Measurements from ENCODE around the gene SLCO2B1. TPM values are rescaled to one million over a fixed set of nuclear protein-coding genes. Genes with fewer than 3 reads are reported as not detected.

SLCO2B1 gene
- total and polyA plus RNA-seq, 11 donors: 4.7 to 167 (median 15.8) TPM

DNA sequence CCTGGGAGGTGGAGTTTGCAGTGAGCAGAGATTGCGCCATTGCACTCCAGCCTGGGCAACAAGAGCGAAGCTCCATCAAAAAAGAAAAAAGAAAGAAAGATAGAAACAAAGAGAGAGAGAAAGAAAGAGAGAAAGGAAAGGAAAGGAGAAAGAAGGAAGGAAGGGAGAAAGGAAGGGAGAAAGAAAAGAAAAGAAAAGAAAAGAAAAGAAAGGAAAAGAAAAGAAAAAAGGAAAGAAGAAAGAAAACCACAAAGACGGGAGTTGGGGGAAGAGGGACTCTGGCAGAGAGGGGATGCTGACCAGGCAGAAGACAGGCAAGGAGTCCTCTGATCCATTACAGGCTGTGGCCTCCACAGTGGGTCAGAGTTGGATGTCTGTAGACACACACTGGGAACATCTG lies 18.8 kb upstream of the SLCO2B1 start:
- Histone ChIP-seq H3K4me3 (no peak overlapping the region), H3K27me3 (peaks cover 0 to 37% (median 11%) of the 10 kb centered on the region in 9 donors), H3K4me1 (no peaks in the 10 kb centered on the region), H3K27ac (no peak overlapping the region), H3K9me3 (no peaks in the 10 kb centered on the region), H3K36me3 (no peaks in the 10 kb centered on the region)
- TF ChIP-seq, protein P1, sequence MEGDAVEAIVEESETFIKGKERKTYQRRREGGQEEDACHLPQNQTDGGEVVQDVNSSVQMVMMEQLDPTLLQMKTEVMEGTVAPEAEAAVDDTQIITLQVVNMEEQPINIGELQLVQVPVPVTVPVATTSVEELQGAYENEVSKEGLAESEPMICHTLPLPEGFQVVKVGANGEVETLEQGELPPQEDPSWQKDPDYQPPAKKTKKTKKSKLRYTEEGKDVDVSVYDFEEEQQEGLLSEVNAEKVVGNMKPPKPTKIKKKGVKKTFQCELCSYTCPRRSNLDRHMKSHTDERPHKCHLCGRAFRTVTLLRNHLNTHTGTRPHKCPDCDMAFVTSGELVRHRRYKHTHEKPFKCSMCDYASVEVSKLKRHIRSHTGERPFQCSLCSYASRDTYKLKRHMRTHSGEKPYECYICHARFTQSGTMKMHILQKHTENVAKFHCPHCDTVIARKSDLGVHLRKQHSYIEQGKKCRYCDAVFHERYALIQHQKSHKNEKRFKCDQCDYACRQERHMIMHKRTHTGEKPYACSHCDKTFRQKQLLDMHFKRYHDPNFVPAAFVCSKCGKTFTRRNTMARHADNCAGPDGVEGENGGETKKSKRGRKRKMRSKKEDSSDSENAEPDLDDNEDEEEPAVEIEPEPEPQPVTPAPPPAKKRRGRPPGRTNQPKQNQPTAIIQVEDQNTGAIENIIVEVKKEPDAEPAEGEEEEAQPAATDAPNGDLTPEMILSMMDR (IDR thresholded peaks at IDR 0.05): no peak
- TF ChIP-seq POLR2A (IDR thresholded peaks at IDR 0.05): no peak
- intact Hi-C loops (cut with DNase I): loop anchor here in 1 of 10 donors (10.0 kb wide), 1 partner anchor 197 kb away; no protein-coding TSS in a partner anchor
- 88 to 90% (median 89%) methylated on average over 3 of the region's 3 CpGs for WGBS, 4 donors
- ATAC-seq: no peak
- no peak for DNase-seq

DNA sequence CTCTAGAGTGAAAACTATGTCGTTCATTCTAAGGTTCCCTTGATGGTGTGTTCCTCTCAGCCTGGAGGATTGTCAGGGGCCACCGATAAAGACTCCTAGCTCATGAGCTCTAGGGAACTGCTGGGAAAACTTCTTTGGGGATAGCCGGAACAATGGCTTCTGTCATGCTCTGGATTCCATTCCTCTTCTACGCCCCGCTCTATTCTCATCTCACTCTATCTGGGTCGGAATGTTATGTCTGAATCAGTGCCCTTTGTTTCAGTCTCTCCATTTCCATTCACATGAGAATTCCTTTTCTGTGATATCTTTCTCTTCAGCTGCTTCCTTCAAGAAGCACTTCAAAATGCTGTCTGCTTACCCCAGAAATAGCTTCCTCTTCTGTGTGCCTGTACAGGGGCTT lies 16.9 kb upstream of the SLCO2B1 start:
- Histone ChIP-seq H3K4me1 (no peaks in the 10 kb centered on the region), H3K27ac (no peak overlapping the region), H3K27me3 (peaks cover 0 to 42% (median 8%) of the 10 kb centered on the region in 9 donors), H3K9me3 (no peaks in the 10 kb centered on the region), H3K36me3 (no peaks in the 10 kb centered on the region), H3K4me3 (no peak overlapping the region)
- 18 to 31% (median 27%) methylated on average over 6 of the region's 6 CpGs for WGBS, 4 donors
- no peak for TF ChIP-seq POLR2A (IDR thresholded peaks at IDR 0.05)
- TF ChIP-seq, protein P1 (IDR thresholded peaks at IDR 0.05): no peak
- DNase-seq: no peak
- intact Hi-C loops (cut with DNase I): loop anchor here in 1 of 10 donors (10.0 kb wide), 1 partner anchor 199 kb away; no protein-coding TSS in a partner anchor
- ATAC-seq: no peak

DNA sequence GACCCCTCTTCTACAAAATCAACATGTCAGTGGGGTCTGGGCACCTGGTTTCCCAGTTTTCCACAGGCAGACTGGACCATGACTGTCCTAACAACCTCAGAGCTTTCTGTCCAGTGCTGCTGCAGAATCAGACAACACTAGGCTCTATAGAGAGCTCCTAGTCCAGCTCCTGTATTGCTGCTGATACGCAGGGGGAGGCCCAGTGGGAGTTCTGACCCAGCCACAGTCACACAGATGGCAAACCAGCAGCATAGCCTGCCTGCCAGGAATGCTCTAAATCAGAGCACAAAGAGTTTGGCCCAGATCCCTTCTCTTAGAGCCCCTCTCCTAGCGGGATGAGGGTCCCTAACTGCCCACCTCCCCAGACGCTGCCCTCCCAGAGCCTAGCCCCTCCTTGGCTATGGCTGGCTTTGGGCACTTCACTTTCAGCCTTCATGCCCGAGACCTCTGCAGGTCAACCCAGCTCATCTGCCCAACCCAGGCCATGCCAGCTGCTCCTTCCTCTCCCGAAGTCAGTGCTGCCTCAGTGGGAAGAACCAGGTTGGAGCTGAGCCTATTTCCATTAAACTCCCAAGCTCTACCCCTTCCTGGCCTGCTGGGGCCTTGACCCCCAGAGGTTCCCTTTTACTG lies 15.8 kb upstream of the SLCO2B1 start:
- Histone ChIP-seq H3K4me3 (no peak overlapping the region), H3K27me3 (peaks cover 0 to 45% (median 9%) of the 10 kb centered on the region in 9 donors), H3K36me3 (no peaks in the 10 kb centered on the region), H3K4me1 (no peaks in the 10 kb centered on the region), H3K9me3 (no peaks in the 10 kb centered on the region), H3K27ac (no peak overlapping the region)
- intact Hi-C loops (cut with DNase I): loop anchor here in 1 of 10 donors (10.0 kb wide), 1 partner anchor 200 kb away; no protein-coding TSS in a partner anchor
- DNase-seq: no peak
- 71 to 84% (median 83%) methylated on average over 5 of the region's 5 CpGs for WGBS, 4 donors
- TF ChIP-seq, protein P1 (IDR thresholded peaks at IDR 0.05): no peak
- ATAC-seq: no peak

DNA sequence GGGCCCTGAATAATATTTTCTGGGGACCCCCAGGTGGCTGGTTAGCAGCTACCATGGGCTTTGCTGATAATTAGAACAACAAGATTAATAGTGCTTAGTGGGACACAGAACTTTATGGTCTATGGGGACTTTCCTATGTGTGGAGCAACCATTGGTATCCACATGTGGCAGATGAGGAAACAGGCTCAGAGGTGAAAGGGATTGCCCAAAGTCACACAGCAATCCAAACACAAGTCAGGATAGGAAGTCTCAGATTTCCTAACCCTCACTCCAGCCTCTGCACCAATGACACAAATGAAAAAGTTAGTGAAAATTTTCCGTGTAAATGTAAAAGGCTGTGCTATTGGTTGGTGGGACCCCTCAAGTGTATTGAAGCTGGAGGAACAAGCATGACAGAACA lies 15.3 kb upstream of the SLCO2B1 start:
- ATAC-seq: no peak
- intact Hi-C loops (cut with DNase I): loop anchor here in 1 of 10 donors (10.0 kb wide), 1 partner anchor 201 kb away; no protein-coding TSS in a partner anchor
- Histone ChIP-seq H3K27ac (no peak overlapping the region), H3K9me3 (no peaks in the 10 kb centered on the region), H3K4me1 (peaks cover 0 to 5% (median 0%) of the 10 kb centered on the region in 12 donors), H3K27me3 (peaks cover 0 to 42% (median 9%) of the 10 kb centered on the region in 9 donors), H3K4me3 (no peak overlapping the region), H3K36me3 (no peaks in the 10 kb centered on the region)
- WGBS, 4 donors: 76 to 90% (median 84%) methylated on average over 1 of the region's 1 CpG
- no peak for TF ChIP-seq POLR2A (IDR thresholded peaks at IDR 0.05)
- TF ChIP-seq, protein P1 (IDR thresholded peaks at IDR 0.05): no peak
- no peak for DNase-seq

Measured in heart left ventricle (tissue), 16 donors.